ENCODE results near the gene VOPP1.

Gene VOPP1

DNA sequence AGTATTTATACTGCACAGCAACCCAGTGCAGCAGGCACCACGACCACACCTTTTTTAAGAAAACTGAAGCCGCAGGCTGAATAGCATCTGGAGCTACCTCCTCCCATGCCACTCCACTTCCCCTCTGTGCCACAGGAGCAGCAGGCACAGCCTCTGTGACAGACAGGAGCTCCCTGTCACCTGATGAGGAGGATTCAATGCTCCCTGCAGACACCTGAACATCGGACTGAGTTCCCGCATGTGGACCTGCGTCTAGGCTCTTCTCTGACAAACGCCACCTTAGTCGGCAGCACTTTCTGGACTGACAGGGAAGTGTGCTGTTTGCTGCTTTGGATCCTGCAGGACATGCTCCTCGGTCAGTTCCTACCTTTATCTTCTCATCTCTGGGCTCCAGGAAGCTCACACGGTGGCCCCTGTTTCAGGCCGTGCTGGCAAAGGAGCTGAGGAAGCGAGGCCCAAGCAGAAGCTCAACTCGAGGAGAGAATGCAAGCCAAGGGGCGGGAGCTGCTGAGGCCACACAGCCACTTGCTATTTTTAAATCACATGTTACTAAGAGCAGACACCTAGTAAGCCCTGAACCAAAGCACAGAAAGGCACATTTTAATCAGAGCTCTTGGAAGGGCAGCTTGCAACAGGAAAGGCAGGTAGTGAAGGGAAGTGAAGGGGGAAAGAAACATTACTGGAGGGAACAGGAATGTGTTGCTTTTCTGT lies 56.6 kb downstream of the VOPP1 start:
- no peak for TF ChIP-seq CEBPB (IDR thresholded peaks at IDR 0.05)
- no peak for TF ChIP-seq YY1 (IDR thresholded peaks at IDR 0.05; ENCODE audit: low read depth)
- TF ChIP-seq USF1 (IDR thresholded peaks at IDR 0.05), result no peak
- TF ChIP-seq EGR1 (IDR thresholded peaks at IDR 0.05), result no peak
- TF ChIP-seq EP300 (IDR thresholded peaks at IDR 0.05; ENCODE audit: borderline replicate concordance), result no peak
- no peak for TF ChIP-seq REST (IDR thresholded peaks at IDR 0.05; ENCODE audit: low read depth)
- TF ChIP-seq, protein P1, sequence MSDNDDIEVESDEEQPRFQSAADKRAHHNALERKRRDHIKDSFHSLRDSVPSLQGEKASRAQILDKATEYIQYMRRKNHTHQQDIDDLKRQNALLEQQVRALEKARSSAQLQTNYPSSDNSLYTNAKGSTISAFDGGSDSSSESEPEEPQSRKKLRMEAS (IDR thresholded peaks at IDR 0.05), result no peak

DNA sequence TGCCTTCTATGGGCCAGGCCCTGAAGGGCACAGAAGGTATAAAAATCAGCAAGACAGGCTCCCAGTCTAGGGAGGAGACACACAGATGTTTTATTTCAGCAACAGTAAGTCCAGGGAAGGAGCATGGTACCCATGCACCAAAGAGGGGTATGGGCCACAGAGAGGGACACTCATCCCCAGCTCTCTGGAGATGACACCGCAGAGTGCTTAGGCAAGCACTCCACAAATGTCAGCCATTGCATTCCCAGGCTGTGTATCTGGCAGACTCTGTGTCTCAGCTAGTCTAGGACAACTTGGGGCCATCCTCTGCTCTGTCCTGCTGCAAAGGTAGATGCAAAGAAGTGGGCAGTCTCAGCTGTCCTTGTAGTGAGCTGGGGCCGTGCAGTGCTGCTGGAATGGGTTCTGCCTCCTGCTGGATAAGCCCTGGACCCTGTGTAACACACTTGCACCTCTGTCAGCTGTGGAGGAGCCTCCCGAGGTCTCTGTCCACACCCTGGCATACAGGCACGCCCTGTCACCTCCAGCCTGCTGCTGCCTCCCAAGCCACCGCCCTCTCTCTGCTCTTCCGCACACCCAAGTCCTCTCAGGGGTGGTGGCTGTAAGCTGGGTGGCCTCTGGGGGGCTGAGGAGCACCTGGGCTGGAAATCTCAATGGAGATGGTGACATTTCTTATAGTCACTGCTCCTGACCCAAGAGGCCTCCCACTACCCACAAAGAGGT lies 57.6 kb downstream of the VOPP1 start:
- no peak for TF ChIP-seq EP300 (IDR thresholded peaks at IDR 0.05; ENCODE audit: borderline replicate concordance)
- TF ChIP-seq FOXM1 (IDR thresholded peaks at IDR 0.05; ENCODE audit: borderline replicate concordance, low read depth), result no peak
- no peak for TF ChIP-seq TAF1 (IDR thresholded peaks at IDR 0.05; ENCODE audit: low read depth)
- no peak for TF ChIP-seq RAD21 (IDR thresholded peaks at IDR 0.05; ENCODE audit: low read depth)
- no peak for TF ChIP-seq CEBPB (IDR thresholded peaks at IDR 0.05)
- TF ChIP-seq, protein P1 (IDR thresholded peaks at IDR 0.05), result no peak
- TF ChIP-seq EGR1 (IDR thresholded peaks at IDR 0.05), result no peak
- no peak for TF ChIP-seq ZBTB7A (IDR thresholded peaks at IDR 0.05; ENCODE audit: low read depth)

- no peak for TF ChIP-seq TCF12 (IDR thresholded peaks at IDR 0.05; ENCODE audit: low read depth)
- TF ChIP-seq USF1 (IDR thresholded peaks at IDR 0.05), result no peak
- TF ChIP-seq ZBTB7A (IDR thresholded peaks at IDR 0.05; ENCODE audit: low read depth), result no peak
- no peak for TF ChIP-seq TEAD4 (IDR thresholded peaks at IDR 0.05)
Measured at GRCh38 chr7:55513868-55514267, 58.4 kb downstream of the VOPP1 start.

DNA sequence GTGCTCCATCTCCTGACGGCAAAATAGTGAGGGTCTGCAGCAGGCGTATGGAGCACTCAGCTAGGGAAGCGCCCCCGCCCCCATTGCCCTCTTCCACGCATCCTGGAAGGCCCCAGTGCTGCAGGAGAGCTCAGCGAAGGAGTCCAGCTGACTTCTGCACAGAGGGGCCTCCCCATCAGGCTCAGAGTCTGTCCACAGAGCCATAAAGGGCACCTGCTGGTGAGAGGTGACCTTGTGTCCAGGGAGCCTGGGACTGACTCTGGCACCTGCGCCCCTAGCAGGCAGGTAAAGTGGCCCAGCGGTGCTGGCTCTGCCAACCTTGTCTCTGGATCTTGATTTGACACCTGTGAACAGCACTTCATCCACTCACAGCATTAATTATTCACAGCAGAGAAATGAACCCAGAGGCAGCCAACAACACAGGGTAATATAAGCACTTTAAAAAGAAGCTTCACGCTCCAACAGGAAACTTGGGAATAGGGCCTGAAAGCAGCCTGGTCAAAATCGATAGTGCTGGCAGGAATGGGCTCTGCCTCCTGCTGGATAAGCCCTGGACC lies 59.6 kb downstream of the VOPP1 start:
- no peak for TF ChIP-seq FOXM1 (IDR thresholded peaks at IDR 0.05; ENCODE audit: borderline replicate concordance, low read depth)
- TF ChIP-seq, protein P1 (IDR thresholded peaks at IDR 0.05), result no peak
- no peak for TF ChIP-seq ZBTB7A (IDR thresholded peaks at IDR 0.05; ENCODE audit: low read depth)
- no peak for TF ChIP-seq REST (IDR thresholded peaks at IDR 0.05; ENCODE audit: low read depth)
- TF ChIP-seq NFIC (IDR thresholded peaks at IDR 0.05), result no peak
- TF ChIP-seq TCF12 (IDR thresholded peaks at IDR 0.05; ENCODE audit: low read depth), result no peak
- no peak for TF ChIP-seq USF1 (IDR thresholded peaks at IDR 0.05)
- TF ChIP-seq EP300 (IDR thresholded peaks at IDR 0.05; ENCODE audit: borderline replicate concordance), result no peak
- no peak for TF ChIP-seq CEBPB (IDR thresholded peaks at IDR 0.05)
- TF ChIP-seq TEAD4 (IDR thresholded peaks at IDR 0.05), result no peak
- no peak for TF ChIP-seq CREB1 (IDR thresholded peaks at IDR 0.05; ENCODE audit: low read depth)

DNA sequence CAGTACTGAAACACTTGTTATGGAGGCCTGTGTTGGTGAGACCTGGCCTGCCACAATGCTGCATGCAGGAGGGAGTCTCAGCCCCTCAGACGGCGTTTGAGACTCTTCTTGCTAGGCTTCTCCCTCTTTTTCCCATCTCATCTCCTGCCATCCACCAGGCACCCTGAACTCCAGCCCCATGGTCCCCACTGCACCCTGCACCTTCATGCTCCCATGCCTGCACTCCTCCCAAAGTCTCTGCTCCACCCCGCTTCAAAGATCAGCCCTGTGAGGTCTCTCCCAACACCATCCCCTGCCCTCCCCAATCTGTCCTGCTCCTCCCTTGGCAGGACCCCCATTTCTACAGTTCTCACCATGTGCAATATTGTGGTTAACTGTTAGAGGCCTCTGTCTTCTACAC lies 61.7 kb downstream of the VOPP1 start:
- no peak for TF ChIP-seq REST (IDR thresholded peaks at IDR 0.05; ENCODE audit: low read depth)
- no peak for TF ChIP-seq CREB1 (IDR thresholded peaks at IDR 0.05; ENCODE audit: low read depth)
- TF ChIP-seq EP300 (IDR thresholded peaks at IDR 0.05; ENCODE audit: borderline replicate concordance), result no peak
- TF ChIP-seq, protein P1 (IDR thresholded peaks at IDR 0.05), result no peak
- TF ChIP-seq FOXM1 (IDR thresholded peaks at IDR 0.05; ENCODE audit: borderline replicate concordance, low read depth), result no peak
- TF ChIP-seq YY1 (IDR thresholded peaks at IDR 0.05; ENCODE audit: low read depth), result no peak
- TF ChIP-seq RAD21 (IDR thresholded peaks at IDR 0.05; ENCODE audit: low read depth), result no peak
- TF ChIP-seq USF1 (IDR thresholded peaks at IDR 0.05), result no peak
